ENCODE results near the gene PKN2.
"Not testable (repeated sequence)": the region's sequence is repeated elsewhere in the genome, so short reads cannot be mapped to it uniquely, and the experiment has no call there.

Gene PKN2

DNA sequence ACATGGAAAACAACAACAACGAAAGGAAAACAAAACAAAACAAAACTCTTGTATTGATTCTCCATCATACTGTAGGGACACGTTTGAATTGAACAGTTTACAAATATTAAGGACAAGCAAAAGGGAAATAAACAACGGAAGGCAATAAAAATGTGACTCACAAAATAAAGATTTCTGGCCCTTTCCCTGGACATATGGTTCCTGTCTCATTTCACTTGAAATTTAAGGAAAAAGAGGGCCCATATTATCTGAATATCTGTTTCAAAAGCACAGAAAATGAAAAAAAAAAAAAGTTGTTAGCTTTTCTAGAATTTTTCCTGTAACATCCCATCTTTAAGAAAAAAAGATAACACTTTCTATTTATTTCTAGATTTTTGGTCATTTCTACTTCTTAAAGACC lies 3.6 kb upstream of the PKN2 start:
- DNase-seq (ENCODE audit: low read depth), result no peak

DNA sequence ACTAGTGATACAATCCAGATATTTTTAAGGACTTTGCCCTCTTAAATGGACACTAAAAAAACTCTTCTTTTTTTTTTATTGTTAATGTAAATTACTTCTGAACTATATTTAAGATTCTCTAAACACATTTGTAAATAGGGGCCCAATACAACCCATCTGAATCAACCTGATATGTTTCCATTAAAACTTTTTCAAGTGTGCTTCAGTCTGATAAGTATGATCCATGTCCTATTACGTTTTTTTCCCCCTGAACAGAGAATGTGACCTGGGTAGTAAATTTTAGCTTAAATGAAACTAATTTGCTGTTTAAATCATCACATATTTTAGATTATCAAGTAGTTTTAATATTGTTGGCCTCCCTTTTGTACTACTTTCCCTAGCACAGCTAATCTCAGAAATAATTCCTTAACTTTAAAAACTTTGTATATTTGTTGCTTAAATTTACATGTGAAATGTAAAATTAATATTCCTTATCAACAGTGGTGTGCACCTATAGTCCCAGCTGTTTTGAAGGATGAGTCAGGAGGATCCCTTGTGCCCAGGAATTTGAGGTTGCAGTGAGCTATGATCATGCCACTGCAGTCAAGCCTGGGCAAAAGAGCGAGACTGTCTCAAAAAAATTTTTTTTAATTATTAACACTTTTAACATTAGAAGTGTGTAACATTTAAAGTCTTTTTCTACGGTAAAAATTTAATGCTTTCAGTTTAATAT lies 3.0 kb upstream of the PKN2 start:
- no peak for DNase-seq (ENCODE audit: low read depth)

DNA sequence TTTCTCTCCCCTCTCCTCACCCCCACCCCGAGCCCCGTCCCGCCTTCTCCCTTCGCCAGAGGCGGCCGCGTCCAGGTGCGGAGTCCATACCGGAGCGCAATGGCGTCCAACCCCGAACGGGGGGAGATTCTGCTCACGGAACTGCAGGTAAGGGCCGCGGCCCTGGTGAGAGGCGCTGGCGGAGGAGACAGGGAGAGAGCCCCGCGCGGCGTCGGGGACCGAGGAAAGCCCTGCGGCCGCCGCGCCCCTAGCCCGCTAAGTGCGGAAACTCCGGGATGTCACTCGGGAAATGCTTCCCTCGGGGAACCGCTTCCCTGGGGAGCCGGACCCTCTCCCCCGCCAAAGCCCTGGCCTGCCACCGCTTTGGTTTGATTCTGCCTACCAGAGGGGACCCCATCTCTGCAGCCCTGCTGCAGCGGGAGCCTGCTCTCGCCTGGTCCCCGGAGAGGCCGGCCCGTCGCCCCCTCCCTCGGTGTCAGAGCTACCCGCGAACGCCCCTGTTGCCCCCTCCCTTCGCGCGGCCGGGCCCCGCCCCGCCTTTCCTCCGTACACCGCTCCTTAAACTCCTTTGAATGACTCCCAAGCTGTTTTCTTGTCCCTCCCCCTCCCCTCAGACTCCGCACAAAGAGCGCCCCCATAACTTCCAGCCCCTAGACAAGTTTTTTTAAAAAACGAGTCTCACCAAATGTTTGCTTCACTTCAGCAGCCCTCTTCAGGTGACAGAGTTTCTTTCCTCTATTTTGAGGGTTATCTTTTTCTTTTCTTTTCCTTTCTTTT lies 597 bp downstream of the PKN2 start:
- DNase-seq (ENCODE audit: low read depth), result peak; percentile 44

DNA sequence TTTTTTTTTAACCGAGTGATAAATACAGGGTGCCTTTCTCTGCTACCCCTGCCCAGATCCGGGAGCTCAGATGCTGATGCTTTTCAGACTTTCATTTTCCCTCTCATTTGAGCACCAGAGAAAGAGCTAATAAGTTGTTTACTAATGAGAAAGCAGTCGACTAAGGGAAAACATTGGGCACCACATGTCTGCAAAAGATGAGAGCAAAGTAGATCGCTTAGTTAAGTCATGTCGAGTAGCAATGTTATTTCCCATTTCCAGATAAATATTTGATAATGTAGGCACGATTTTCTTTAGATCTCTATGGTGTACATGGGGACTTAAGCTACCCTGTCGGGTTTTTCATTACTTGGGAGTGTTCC lies 1.2 kb downstream of the PKN2 start:
- no peak for DNase-seq (ENCODE audit: low read depth)

DNA sequence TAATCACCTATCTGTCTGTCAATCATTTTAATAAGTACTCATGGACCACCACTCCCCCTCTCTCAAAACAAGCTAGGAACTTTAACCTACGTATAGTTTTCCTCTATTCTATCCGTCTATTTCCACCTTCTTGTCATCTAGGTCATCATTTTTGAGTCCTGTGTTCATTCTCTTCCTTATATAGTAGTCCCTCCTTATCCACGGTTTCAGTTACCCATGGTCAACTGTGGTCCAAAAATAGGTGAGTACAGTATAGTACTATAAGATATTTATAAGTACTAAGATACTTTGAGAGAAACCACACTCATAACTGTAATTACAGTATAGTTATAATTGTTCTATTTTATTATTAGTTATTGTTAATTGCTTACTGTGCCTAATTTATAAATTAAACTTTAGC lies 7.5 kb downstream of the PKN2 start:
- DNase-seq (ENCODE audit: low read depth), result no peak

DNA sequence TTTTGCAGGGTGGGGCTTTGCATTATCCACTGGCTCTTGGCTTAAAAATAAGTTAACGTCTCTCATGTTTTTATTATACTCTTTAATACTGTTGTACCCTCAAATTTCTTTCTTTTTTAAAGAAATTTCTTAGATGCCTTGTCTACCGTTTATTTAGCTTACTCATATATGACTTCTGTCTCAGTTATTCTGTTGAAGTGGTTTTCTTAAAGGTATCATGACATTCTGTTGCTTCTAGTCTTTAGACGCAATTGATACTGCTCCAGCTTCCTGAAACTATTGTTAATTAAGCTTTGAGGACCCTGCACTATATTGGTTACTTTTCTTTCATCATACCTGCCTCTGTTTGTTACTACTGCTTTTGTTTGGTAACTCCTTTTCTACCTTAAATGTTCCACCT lies 11.7 kb downstream of the PKN2 start:
- DNase-seq (ENCODE audit: low read depth), result no peak

DNA sequence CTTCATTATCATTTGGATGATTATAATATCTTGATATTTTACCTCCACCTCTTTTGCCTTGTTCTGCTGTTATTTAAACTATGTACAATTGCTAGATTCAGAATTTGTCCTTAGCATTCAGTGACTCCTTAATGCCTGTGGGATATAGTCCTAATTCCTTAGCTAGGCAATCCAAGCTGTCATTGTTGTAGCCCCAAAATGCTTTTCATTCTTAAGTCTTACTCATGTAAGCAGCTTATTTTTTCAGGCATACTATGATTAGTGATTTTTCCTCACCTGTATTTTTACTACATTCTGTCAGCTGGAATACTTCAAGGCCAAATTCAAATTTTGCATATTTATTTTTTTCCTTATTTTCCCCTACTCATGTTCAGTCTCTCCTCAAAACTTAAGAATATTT lies 13.4 kb downstream of the PKN2 start:
- no peak for DNase-seq (ENCODE audit: low read depth)

DNA sequence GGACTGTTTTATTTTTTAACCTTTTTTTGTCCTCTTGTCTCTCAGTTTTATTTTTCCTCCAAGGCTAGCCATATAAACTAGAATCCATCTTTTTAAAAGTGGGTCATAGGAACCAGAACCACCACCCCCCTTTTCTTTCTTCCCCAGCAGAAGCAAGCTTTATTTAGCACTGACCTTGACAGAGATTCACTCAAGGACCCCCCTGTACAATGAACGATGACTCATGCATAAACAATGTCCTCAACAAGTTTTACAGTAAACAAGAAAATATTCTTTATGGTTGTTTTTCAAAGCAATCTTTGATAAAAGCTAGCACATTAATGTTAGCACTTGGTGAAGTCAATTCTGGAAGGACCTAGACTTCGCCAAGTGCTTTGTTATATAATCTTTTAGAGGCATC lies 14.1 kb downstream of the PKN2 start:
- no peak for DNase-seq (ENCODE audit: low read depth)

DNA sequence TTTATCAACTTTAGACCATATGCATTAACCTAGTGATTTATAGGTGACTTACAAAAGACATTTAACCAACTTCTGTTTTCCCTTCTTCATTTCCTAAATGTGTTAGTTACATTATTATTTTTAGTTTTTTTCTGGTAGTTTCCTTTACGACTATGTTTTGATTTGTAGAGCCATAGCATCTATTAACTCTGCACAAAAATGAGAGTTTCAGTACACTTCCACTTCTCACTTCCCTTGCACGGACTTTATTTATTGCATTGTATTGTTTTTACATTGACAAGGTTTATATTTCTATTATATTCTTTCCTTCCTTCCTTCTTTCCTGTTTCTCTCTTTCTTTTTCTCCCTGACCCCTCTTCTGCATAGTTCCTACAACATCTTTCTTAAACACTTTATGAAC lies 14.7 kb downstream of the PKN2 start:
- DNase-seq (ENCODE audit: low read depth), result no peak

DNA sequence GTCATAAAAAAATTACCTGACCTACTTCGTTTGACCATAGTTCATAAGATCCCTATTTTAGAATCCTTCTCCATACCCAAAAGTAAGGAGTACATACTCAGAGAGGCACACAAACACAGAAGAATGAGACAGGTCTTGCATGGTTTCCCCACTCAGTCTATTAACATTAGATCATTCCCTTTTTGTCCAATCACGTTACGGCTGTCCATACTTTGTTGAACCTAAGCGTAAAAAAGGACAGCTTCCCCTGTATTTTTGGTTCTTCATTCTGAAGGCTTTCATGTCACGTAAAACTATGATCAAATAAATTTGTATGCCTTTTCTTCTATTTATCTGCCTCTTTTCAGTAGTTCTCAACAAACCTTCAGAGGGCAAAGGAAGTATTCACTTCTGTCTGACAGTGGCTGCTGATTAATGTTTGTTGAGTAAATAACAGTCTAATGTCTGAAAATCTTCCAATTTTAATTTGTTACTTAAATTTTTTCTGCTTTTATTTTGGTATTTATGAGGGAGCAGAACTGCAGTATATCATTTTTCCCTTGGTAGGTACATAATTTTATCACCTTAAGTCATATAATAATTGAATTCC lies 16.4 kb downstream of the PKN2 start:
- DNase-seq (ENCODE audit: low read depth), result no peak

DNA sequence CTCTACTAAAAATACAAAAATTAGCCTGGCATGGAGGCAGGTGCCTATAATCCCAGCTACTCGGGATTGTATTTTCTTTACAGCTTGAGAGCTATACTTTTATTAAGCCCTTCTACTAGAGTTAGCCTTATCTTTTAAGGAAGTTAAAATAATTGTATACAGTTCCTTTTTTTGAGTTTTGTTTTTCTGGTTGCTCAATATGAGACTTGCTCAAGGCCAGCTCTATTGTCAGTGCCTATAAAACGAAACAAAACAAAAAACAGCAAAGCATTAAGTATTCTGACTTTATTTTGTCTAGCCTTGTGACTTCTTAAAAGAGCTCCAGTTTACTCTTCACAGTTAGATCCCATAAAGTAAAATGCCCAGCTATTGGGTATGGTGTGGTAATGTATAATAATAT lies 17.2 kb downstream of the PKN2 start:
- no peak for DNase-seq (ENCODE audit: low read depth)

DNA sequence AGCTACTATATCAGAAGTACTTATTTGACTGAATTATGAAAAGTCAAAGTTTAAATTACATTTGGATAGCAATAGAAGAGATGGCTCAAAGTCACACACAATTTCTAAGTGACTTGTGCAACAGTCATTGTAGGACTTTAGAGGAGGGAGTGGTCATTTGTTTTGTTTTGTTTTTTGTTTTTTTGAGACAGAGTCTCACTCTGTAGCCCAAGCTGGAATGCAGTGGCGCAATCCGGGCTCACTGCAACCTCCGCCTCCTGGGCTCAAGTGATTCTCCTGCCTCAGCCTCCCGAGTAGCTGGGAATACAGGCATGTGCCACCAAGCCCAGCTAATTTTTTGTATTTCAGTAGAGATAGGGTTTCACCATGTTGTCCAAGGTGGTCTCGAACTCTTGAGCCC lies 17.7 kb downstream of the PKN2 start:
- DNase-seq (ENCODE audit: low read depth), result not testable (repeated sequence)

DNA sequence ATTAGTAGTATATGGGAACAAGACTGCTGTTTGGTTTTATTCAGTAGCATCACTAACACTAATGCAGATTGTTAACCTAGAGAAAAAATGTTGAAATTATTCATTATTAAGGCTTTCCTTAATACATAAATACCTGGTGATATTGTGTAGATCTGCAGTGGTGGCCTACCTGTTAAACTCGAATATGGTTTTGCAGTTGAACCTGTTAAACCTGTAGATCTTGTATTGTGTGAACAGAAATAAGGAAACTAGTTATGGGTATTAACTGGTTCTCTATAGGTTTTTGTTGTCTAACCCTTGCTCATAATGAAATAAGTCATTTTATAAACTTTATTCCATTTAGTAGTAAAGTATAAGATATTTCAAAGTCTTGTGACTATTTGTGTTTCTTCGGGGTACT lies 23.9 kb downstream of the PKN2 start:
- no peak for DNase-seq (ENCODE audit: low read depth)

DNA sequence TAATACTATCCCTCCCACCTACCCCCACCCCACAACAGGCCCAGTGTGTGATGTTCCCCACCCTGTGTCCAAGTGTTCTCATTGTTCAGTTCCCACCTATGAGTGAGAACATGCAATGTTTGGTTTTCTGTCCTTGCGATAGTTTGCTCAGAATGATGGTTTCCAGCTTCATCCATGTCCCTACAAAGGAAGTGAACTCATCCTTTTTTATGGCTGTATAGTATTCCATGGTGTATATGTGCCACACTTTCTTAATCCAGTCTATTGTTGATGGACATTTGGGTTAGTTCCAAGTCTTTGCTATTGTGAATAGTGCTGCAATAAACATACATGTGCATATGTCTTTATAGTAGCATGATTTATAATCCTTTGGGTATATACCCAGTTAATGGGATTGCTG lies 28.8 kb downstream of the PKN2 start:
- DNase-seq (ENCODE audit: low read depth), result not testable (repeated sequence)

DNA sequence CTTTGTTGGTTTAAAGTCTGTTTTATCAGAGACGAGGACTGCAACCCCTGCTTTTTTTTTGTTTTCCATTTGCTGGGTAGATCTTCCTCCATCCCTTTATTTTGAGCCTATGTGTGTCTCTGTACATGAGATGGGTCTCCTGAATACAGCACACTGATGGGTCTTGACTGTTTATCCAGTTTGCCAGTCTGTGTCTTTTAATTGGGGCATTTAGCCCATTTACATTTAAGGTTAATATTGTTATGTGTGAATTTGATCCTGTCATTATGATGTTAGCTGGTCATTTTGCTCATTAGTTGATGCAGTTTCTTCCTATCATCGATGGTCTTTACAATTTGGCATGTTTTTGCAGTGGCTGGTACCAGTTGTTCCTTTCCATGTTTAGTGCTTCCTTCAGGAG lies 32.5 kb downstream of the PKN2 start:
- not testable (repeated sequence) for DNase-seq (ENCODE audit: low read depth)

DNA sequence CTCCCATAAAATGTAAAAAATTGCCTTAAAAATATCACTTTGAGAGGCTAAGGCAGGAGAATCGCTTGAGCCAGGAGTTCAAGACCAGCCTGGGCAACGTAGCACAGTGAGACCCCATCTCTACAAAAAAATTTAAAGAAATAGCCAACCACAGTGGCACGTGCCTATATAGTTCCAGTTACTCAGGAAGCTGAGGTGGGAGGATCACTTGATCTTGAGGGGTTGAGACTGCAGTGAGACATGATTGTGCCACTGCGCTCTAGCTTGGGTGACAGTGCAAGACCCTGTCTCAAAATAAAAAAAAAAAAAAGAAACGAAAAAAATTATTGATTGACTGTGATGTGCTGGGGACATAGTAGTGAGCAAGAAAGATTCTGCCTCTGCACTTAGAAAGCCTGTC lies 38.4 kb downstream of the PKN2 start:
- DNase-seq (ENCODE audit: low read depth), result no peak

DNA sequence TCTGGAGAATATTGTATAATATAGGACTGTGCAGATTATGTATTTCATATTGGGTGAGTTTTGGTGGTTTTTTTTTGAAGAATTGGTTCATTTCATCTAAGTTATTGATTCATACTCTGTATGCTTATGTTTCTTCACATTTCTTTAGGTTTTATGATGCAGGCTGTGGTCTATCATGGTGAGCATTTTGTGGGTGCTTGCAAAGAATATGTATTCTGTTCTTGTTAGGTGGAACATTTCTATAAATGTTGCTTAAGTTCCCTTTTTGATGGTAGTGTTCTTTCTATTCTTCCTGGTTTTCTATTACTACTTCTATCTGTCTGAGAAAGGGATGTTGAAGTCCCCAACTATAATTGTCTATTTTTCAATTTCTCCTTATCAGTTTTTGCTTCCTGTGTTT lies 42.6 kb downstream of the PKN2 start:
- no peak for DNase-seq (ENCODE audit: low read depth)

DNA sequence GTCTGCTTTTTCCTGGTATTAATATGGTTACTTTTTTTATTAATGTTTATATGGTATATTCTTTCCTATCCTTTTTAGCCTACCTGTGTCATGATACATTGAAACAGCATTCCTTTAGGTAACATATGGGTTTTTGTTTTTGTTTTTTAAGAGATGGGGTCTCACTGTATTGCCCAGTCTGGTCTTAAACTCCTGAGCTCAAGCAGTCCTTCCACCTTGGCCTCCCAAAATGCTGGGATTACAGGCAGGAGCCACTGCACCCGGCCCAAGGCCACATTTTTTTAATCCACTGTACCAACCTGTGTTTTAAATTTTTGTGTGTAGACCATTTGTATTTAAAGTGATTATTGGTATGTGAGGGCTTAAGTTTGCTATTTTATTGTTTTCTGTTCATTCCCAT lies 43.1 kb downstream of the PKN2 start:
- DNase-seq (ENCODE audit: low read depth), result no peak

DNA sequence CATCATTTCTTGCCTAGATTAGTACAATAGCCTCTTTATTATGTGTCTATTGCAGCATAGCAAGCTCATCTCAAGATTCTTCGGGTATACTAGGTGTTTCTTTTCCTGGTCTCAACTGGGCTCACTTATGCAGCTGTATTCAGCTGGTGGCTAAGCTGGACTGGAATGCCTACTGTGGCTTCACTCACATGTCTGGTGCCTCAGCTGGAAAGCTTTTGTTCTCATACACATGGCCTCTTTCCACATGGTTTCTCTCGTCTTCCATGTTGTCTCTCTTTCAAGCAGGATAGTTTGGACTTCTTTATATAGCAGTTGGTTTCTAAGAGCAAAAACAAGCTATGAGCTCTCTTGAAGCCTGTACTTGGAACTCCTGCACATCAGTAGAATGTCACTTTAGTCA lies 45.2 kb downstream of the PKN2 start:
- DNase-seq (ENCODE audit: low read depth), result no peak

DNA sequence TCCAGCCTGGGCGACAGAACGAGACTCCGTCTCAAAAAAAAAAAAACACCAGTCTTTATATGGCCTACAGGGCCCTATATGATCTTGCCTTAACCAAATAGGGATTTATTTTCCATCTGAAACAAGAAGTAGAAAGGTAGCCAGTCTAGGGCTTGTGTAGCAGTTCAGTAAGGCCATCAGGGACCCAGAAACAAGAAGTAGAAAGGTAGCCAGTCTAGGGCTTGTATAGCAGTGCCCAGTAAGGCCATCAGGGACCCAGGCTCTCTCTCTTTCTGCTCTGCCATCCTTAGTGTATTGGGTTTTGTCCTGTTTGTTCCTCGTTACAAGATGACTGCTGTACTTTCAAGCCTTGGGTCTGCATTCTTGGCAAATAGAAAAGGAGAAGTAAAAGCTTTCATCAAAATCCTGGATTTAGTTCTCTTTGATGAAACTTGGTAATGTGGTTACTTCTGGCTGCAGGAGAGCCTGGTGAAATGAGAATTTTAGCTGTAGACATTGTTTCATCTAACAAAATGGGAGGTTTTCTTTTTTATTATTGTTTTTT lies 46.1 kb downstream of the PKN2 start:
- DNase-seq (ENCODE audit: low read depth), result no peak

DNA sequence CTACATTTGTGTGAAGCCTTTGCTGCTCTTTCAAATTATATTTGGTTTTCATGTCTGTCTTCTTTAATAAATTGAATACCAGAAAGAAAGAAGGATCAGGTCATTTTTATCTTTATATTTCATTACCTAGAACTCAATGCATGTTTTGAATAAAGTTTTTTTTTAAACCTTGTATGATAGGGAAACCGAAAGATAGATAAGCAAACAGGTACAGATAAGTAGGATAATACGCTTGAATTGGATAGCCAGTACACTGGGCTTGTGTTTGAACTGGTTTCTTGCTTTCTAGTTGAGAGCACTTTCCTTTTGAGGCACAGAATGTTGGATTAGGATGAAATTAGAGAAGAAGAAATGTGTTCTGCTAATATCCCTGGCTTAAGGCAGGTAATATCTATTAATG lies 46.9 kb downstream of the PKN2 start:
- no peak for DNase-seq (ENCODE audit: low read depth)

DNA sequence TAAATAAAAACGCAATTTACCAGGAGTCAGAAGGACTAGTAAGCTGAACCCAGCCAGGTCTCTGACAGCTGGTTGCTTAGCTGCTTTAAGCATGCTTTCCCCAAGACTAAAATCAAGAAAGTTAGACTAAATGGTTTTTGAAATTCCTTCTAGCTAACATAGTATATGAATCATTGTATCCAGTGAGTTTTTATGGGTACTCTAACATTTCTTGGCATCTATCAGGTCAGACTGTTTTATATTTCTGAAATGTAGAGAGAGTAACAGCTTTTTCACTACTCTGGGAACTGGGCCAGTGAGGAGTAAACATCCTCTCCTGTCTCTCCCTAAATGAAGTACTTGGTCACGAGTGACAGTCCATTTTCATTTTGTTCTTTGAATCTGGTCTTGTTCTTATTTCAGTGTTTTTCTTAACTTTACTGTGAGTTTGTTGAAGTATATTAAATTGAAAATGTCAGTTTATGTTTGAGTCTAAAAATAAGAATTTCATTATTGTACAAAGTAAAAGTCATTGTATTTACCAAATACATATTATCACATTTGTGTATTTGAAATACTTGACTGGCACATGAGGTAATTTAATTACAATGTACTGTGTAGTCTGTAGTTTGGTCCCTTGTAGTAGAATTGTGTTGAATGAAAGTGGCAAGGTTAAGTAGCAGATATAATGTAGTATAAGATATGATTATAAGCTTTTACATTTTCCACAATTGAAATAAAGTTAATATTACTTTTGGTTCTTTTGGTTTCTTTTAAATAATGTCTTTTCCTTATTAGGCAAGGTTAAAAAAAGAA lies 47.6 kb downstream of the PKN2 start:
- no peak for DNase-seq (ENCODE audit: low read depth)

DNA sequence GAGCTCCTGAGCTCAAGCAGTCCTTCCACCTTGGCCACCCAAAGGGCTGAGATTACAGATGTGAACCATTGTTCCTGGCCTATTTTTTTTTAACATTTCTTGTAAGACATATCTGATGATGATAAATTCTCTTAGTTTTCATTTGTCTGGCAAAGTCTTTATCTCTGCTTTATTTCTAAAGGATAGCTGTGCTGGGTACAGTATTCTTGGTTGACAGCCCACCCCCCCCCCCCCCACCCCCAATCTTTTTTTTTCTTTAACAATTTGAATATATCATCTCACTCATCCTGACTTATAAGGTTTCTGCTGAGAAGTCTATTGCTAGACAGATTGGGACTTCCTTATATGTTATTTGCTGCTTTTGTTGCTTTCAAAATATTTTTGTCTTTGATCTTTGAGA lies 51.3 kb downstream of the PKN2 start:
- no peak for DNase-seq (ENCODE audit: low read depth)
